HepG2 (cell line): Measurements from ENCODE around the gene CAPN11. TPM values are rescaled to one million over a fixed set of nuclear protein-coding genes. Genes with fewer than 3 reads are reported as not detected.

Source experiments
- ATAC-seq: fragments of 200-7000 bp; cut with Tn5 transposase; 3 replicates; pipeline ENCODE4 v1.9.1; 2020; ENCODE audit warnings: mild to moderate bottlenecking, moderate library complexity
- BruUV-seq: library from RNA; stranded (reverse); fragments of 400-500 nt; replicated peaks from 2 replicates; lab custom pipeline; 2021; lab: Mats Ljungman, UMichigan
- CTCF ChIA-PET: fragments of 300-600 bp; formaldehyde crosslinking; extraction: SDS; loops from one replicate; lab custom pipeline; 2021; ENCODE audit warnings: low total read pairs, inconsistent platforms, low intra/inter-chr PET ratio; lab: Yijun Ruan, JAX
- POLR2A ChIA-PET: fragments of 350-600 bp; sonication (Branson Sonifier 250); formaldehyde crosslinking; loops from one replicate; lab custom pipeline; 2020; ENCODE audit warnings: antibody characterized with exemption, inconsistent platforms; lab: Yijun Ruan, JAX
- DNase-seq: peaks from one replicate; pipeline ENCODE4 v3.0.0-alpha.2; 2015; ENCODE audit warnings: low spot score
- FAIRE-seq: peaks from 3 replicates; lab custom pipeline; 2011; peaks lifted over from hg19 to GRCh38; lab: Jason Lieb, UNC
- H2AFZ ChIP-seq: one replicate; pipeline ENCODE4 v1.6.1; 2011; ENCODE audit warnings: low read length, inconsistent platforms
- H3K27ac ChIP-seq: fragments of 300-600 bp; 3 replicates; pipeline ENCODE4 v1.8.0; 2011; ENCODE audit warnings: mixed run types, mild to moderate bottlenecking, mixed read lengths, low read length, inconsistent platforms; ENCODE audit not compliant: insufficient read depth; ENCODE audit errors: extremely low read length
- H3K27me3 ChIP-seq, 2 experiments: fragments of 200-600 bp in 1 of 2; 2 replicates in 1 of 2; 3 replicates in 1 of 2; pipeline versions ENCODE4 v1.6.0 to v1.8.0; 2011; ENCODE audit warnings: low read length in 2 of 2, mild to moderate bottlenecking in 2 of 2, moderate library complexity in 2 of 2, inconsistent platforms in 1 of 2; ENCODE audit not compliant: insufficient read depth in 2 of 2, control insufficient read depth in 1 of 2
- H3K36me3 ChIP-seq, 2 experiments: fragments of 200-600 bp in 1 of 2; replicated peaks in 1 of 2; 2 replicates in 1 of 2; 3 replicates in 1 of 2; pipeline versions ENCODE4 v1.5.1 to v1.8.0; 2011; ENCODE audit warnings: low read length in 2 of 2, inconsistent platforms in 1 of 2; ENCODE audit not compliant: insufficient read depth in 2 of 2, control insufficient read depth in 1 of 2
- H3K4me1 ChIP-seq: 2 replicates; pipeline ENCODE4 v1.5.1; 2012; ENCODE audit warnings: low read length, inconsistent platforms; ENCODE audit not compliant: insufficient read depth
- H3K4me2 ChIP-seq: 2 replicates; pipeline ENCODE4 v1.6.0; 2011; ENCODE audit warnings: low read depth, low read length, inconsistent platforms
- H3K4me3 ChIP-seq, 3 experiments: fragments of 200-600 bp in 1 of 3; sonication (generic), shearing (Covaris generic) in 1 of 3; replicated peaks in 1 of 3; 2 replicates each; pipeline ENCODE4 v1.5.1; 2011 to 2016; ENCODE audit warnings: low read length in 3 of 3, inconsistent platforms in 2 of 3, low read depth in 2 of 3, mild to moderate bottlenecking in 2 of 3, control low read depth in 1 of 3, mixed read lengths in 1 of 3; ENCODE audit not compliant: insufficient read depth in 1 of 3
- H3K79me2 ChIP-seq: one replicate; pipeline ENCODE4 v1.6.1; 2011; ENCODE audit warnings: low read length, inconsistent platforms; ENCODE audit not compliant: insufficient read depth
- H3K9ac ChIP-seq: 2 replicates; pipeline ENCODE4 v1.6.0; 2011; ENCODE audit warnings: mild to moderate bottlenecking, low read depth, low read length, inconsistent platforms; ENCODE audit not compliant: insufficient read depth
- H3K9me3 ChIP-seq: 2 replicates; pipeline ENCODE4 v1.5.1; 2012; ENCODE audit warnings: mild to moderate bottlenecking, low read length
- H4K20me1 ChIP-seq: 2 replicates; pipeline ENCODE4 v1.6.0; 2011; ENCODE audit warnings: inconsistent platforms, mild to moderate bottlenecking, low read length, moderate library complexity; ENCODE audit not compliant: insufficient read depth
- EED ChIP-seq: sonication (generic); formaldehyde crosslinking; IDR thresholded peaks from 2 replicates; pipeline ENCODE4 v1.5.0; 2020; ENCODE audit warnings: mild to moderate bottlenecking, missing genetic modification reagents
- HNF1B ChIP-seq: sonication (generic); formaldehyde crosslinking; IDR thresholded peaks from 2 replicates; pipeline ENCODE4 v1.5.1; 2020; ENCODE audit warnings: mild to moderate bottlenecking, moderate library complexity, missing genetic modification reagents
- KDM6A ChIP-seq: IDR thresholded peaks from 2 replicates; pipeline ENCODE4 v1.6.1; 2016; ENCODE audit warnings: low read depth
- LCORL ChIP-seq, 2 experiments: fragments of 450-650 bp in 1 of 2; sonication (generic) in 1 of 2; formaldehyde crosslinking in 1 of 2; IDR thresholded peaks; 2 replicates each; pipeline versions ENCODE4 v1.5.0 to v1.6.1; 2017 to 2020; ENCODE audit warnings: antibody characterized with exemption in 1 of 2, missing genetic modification reagents in 1 of 2
- PBX3 ChIP-seq: sonication (generic); formaldehyde crosslinking; IDR thresholded peaks from 2 replicates; pipeline ENCODE4 v1.8.1; 2023; ENCODE audit warnings: missing genetic modification reagents, inconsistent platforms, borderline replicate concordance
- PCBP1 ChIP-seq: fragments of 200-400 bp; formaldehyde crosslinking; IDR thresholded peaks from 2 replicates; pipeline ENCODE4 v1.6.1; 2017; ENCODE audit warnings: mild to moderate bottlenecking, low read depth, low read length, borderline replicate concordance
- PCBP2 ChIP-seq: fragments of 200-400 bp; formaldehyde crosslinking; optimal IDR thresholded peaks from 2 replicates; pipeline ENCODE3; 2018; ENCODE audit warnings: low read length, low read depth; ENCODE audit not compliant: poor library complexity, severe bottlenecking
- RARA ChIP-seq: IDR thresholded peaks from 2 replicates; pipeline ENCODE4 v1.6.1; 2016; ENCODE audit warnings: missing genetic modification reagents, missing compliant biosample characterization
- SOX6 ChIP-seq, 2 experiments: fragments of 450-650 bp in 1 of 2; sonication (generic) in 1 of 2; formaldehyde crosslinking in 1 of 2; IDR thresholded peaks; 2 replicates each; pipeline versions ENCODE4 v1.4.0 to v1.6.1; 2017 to 2020; ENCODE audit warnings: antibody characterized with exemption in 1 of 2, mild to moderate bottlenecking in 1 of 2, missing genetic modification reagents in 1 of 2
- SRSF1 ChIP-seq: fragments of 200-400 bp; formaldehyde crosslinking; optimal IDR thresholded peaks from 2 replicates; pipeline ENCODE3; 2017; ENCODE audit warnings: mild to moderate bottlenecking, low read depth, low read length, moderate library complexity
- TFDP1 ChIP-seq: IDR thresholded peaks from 2 replicates; pipeline ENCODE4 v1.6.1; 2016; ENCODE audit warnings: missing compliant biosample characterization, missing genetic modification reagents, borderline replicate concordance
- ZBTB38 ChIP-seq: sonication (generic); formaldehyde crosslinking; IDR thresholded peaks from 2 replicates; pipeline ENCODE4 v1.5.1; 2020; ENCODE audit warnings: mild to moderate bottlenecking, missing genetic modification reagents
- ZNF33B ChIP-seq: sonication (generic); formaldehyde crosslinking; IDR thresholded peaks from 2 replicates; pipeline ENCODE4 v1.5.1; 2020; ENCODE audit warnings: mild to moderate bottlenecking, missing genetic modification reagents
- ZNF652 ChIP-seq: IDR thresholded peaks from 2 replicates; pipeline ENCODE4 v1.6.1; 2016; ENCODE audit warnings: low read depth, borderline replicate concordance
- ZSCAN30 ChIP-seq: sonication (generic); formaldehyde crosslinking; IDR thresholded peaks from 2 replicates; pipeline ENCODE4 v1.5.0; 2020; ENCODE audit warnings: mild to moderate bottlenecking, missing genetic modification reagents
- WGBS: methylation state at CpG from one replicate; pipeline ENCODE4 v1.1.6; 2017; ENCODE audit warnings: low lambda C conversion rate; 5-methylcytosine and 5-hydroxymethylcytosine counted together
- in situ Hi-C: cut with HindIII; loops from 2 replicates; pipeline ENCODE4 v1.10.0; 2017; ENCODE audit warnings: low pct_unique_long_range_greater_than_20kb; ENCODE audit not compliant: extremely low pct_ligation_motif_present
- intact Hi-C: fragments of 100-400 bp; cut with micrococcal nuclease; formaldehyde crosslinking; loops from one replicate; pipeline ENCODE4 v1.10.0; 2022; ENCODE audit not compliant: unreplicated experiment
- polyA plus RNA-seq, 8 experiments: library from polyadenylated mRNA; depleted of rRNA in 3 of 8; stranded (reverse) in 7 of 8; unstranded in 1 of 8; fragments of >200 nt; fragmentation: Illumina TruSeq in 4 of 8; extraction: Trizol in 4 of 8; gene quantifications; 2 replicates each; pipeline versions ENCODE4 v1.2.1 to v1.2.3, GENCODE V29; 2011 to 2016; ENCODE audit warnings: low read depth in 4 of 8, missing spikeins in 1 of 8, mixed read lengths in 1 of 8; ENCODE audit not compliant: insufficient read depth in 1 of 8
- total RNA-seq, 5 experiments: library from RNA; depleted of rRNA; stranded (reverse); fragments of >200 nt; fragmentation: Illumina TruSeq; extraction: Trizol; gene quantifications; 2 replicates each; pipeline ENCODE4 v1.2.3, GENCODE V29; 2016; ENCODE audit warnings: low read depth in 1 of 5
- TF ChIP-seq, protein P1 (sequence below): sonication (generic); formaldehyde crosslinking; IDR thresholded peaks from 2 replicates; pipeline ENCODE4 v1.4.0; 2020; ENCODE audit warnings: low read depth, mild to moderate bottlenecking, missing genetic modification reagents

CAPN11 gene
- total and polyA plus RNA-seq, 2 of the 13 experiments (the other 11 are each of a cell fraction or from before 2014, with no cell fraction given): 0.07 to 0.11 TPM

GRCh38 chr6:44221961-44222335 is 63.3 kb downstream of the CAPN11 start (continued):
- TF ChIP-seq SOX6 (IDR thresholded peaks at IDR 0.05) (no peak), SOX6 (CRISPR knock-in tag; IDR thresholded peaks at IDR 0.05) (no peak), ZNF652 (CRISPR knock-in tag) (no peak)

GRCh38 chr6:44222486-44223318 is 64.1 kb downstream of the CAPN11 start:
- POLR2A ChIA-PET: interaction anchor here (0.7 to 4.4 kb wide), 11 partner anchors 12 to 66 kb away, joined by 3 to 61 read pairs (median 7); partner anchors contain the start of genes HSP90AB1 and SLC35B2
- WGBS: 48% methylated on average over 25 of the region's 26 CpGs
- TF ChIP-seq LCORL (IDR thresholded peaks at IDR 0.05) (no peak), LCORL (CRISPR knock-in tag; IDR thresholded peaks at IDR 0.05) (no peak), PCBP1 (0 out of 2 replicates have a peak, but pooled peaks have one; percentile 16), EED (CRISPR knock-in tag) (peak; percentile 45; the same call in 1 of the 2 replicates), ZSCAN30 (CRISPR knock-in tag) (no peak), ZBTB38 (peak; percentile 75), KDM6A (no peak), ZNF33B (no peak), SRSF1 (peak; percentile 42), TFDP1 (CRISPR knock-in tag) (no peak), PBX3 (CRISPR knock-in tag) (no peak), PCBP2 (no peak), HNF1B (peak; percentile 21; the same call in 1 of the 2 replicates), RARA (CRISPR knock-in tag) (no peak)
- TF ChIP-seq, protein P1, sequence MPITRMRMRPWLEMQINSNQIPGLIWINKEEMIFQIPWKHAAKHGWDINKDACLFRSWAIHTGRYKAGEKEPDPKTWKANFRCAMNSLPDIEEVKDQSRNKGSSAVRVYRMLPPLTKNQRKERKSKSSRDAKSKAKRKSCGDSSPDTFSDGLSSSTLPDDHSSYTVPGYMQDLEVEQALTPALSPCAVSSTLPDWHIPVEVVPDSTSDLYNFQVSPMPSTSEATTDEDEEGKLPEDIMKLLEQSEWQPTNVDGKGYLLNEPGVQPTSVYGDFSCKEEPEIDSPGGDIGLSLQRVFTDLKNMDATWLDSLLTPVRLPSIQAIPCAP (CRISPR knock-in tag): no peak

More at GRCh38 chr6:44222486-44223318, 64.1 kb downstream of the CAPN11 start:
- Histone ChIP-seq H3K9me3 (no peaks in the 10 kb centered on the region), H3K79me2 (peaks cover 17% of the 10 kb centered on the region), H2AFZ (no peak overlapping the region), H3K27ac (no peak overlapping the region), H3K36me3 (no peaks in the 10 kb centered on the region), H4K20me1 (no peaks in the 10 kb centered on the region), H3K4me1 (peaks cover 80% of the 10 kb centered on the region), H3K4me3 (peak overlapping the region; percentile 46 to 76 (median 54)), H3K9ac (peak overlapping the region; percentile 34; the same call in 1 of the 2 replicates), H3K27me3 (0 out of 5 replicates have a peak, but pooled peaks cover 0 to 1% of the 10 kb centered on the region in 2 experiments), H3K4me2 (peak overlapping the region; percentile 92)
- DNase-seq: no peak
- CTCF ChIA-PET: interaction anchor here (1.3 to 3.2 kb wide), 2 partner anchors 11 to 16 kb away, joined by 4 to 18 read pairs; no protein-coding TSS in a partner anchor
- intact Hi-C loops: no loop called here
- in situ Hi-C loops: loop anchor here (5.0 kb wide), 1 partner anchor 50 kb away; no protein-coding TSS in a partner anchor
- ATAC-seq: no peak
- no TSS peak for BruUV-seq
- no peak for FAIRE-seq
